ENCODE results near the gene RGS1. TPM values are rescaled to one million over a fixed set of nuclear protein-coding genes. Genes with fewer than 3 reads are reported as not detected.

Gene RGS1
- total and polyA plus RNA-seq, 9 donors, result 0.74 to 5.7 (median 2.9) TPM

- no peaks in the 10 kb centered on the region for H3K4me1 ChIP-seq (ENCODE audit: control insufficient read depth, insufficient read depth, low read length)
- H3K9me3 ChIP-seq (replicated peaks; ENCODE audit: control insufficient read depth, low read depth, low read length), result no peaks in the 10 kb centered on the region
- DNase-seq, result peak; percentile 77
- no peaks in the 10 kb centered on the region for H3K27me3 ChIP-seq (ENCODE audit: control insufficient read depth, insufficient read depth, low read length)
- no peak overlapping the region for H3K4me3 ChIP-seq (ENCODE audit: low read length)
- H3K36me3 ChIP-seq (ENCODE audit: control insufficient read depth, insufficient read depth, low read length), result no peaks in the 10 kb centered on the region
- no CpG with 5 or more reads among the region's 3 CpGs for WGBS (ENCODE audit: insufficient coverage)
- no peak overlapping the region for H3K27ac ChIP-seq (ENCODE audit: low read length)
Observed at GRCh38 chr1:192580351-192580962, 4.9 kb downstream of the RGS1 start.

GRCh38 chr1:192581131-192581927 lies 5.8 kb downstream of the RGS1 start:
- 86% methylated on average over 1 of the region's 4 CpGs for WGBS (ENCODE audit: insufficient coverage)
- no peak for DNase-seq
- Histone ChIP-seq H3K27ac (ENCODE audit: low read length) (no peak overlapping the region), H3K4me3 (ENCODE audit: low read length) (no peak overlapping the region), H3K4me1 (ENCODE audit: control insufficient read depth, insufficient read depth, low read length) (no peaks in the 10 kb centered on the region), H3K36me3 (ENCODE audit: control insufficient read depth, insufficient read depth, low read length) (no peaks in the 10 kb centered on the region), H3K27me3 (ENCODE audit: control insufficient read depth, insufficient read depth, low read length) (no peaks in the 10 kb centered on the region), H3K9me3 (replicated peaks; ENCODE audit: control insufficient read depth, low read depth, low read length) (no peaks in the 10 kb centered on the region)

GRCh38 chr1:192584866-192585265 lies 9.3 kb downstream of the RGS1 start:
- WGBS (ENCODE audit: insufficient coverage), result no CpG with 5 or more reads among the region's 1 CpG
- Histone ChIP-seq H3K4me1 (ENCODE audit: control insufficient read depth, insufficient read depth, low read length) (no peaks in the 10 kb centered on the region), H3K27ac (ENCODE audit: low read length) (no peak overlapping the region), H3K4me3 (ENCODE audit: low read length) (no peak overlapping the region), H3K9me3 (replicated peaks; ENCODE audit: control insufficient read depth, low read depth, low read length) (no peaks in the 10 kb centered on the region), H3K36me3 (ENCODE audit: control insufficient read depth, insufficient read depth, low read length) (no peaks in the 10 kb centered on the region), H3K27me3 (ENCODE audit: control insufficient read depth, insufficient read depth, low read length) (no peaks in the 10 kb centered on the region)
- no peak for DNase-seq

DNA sequence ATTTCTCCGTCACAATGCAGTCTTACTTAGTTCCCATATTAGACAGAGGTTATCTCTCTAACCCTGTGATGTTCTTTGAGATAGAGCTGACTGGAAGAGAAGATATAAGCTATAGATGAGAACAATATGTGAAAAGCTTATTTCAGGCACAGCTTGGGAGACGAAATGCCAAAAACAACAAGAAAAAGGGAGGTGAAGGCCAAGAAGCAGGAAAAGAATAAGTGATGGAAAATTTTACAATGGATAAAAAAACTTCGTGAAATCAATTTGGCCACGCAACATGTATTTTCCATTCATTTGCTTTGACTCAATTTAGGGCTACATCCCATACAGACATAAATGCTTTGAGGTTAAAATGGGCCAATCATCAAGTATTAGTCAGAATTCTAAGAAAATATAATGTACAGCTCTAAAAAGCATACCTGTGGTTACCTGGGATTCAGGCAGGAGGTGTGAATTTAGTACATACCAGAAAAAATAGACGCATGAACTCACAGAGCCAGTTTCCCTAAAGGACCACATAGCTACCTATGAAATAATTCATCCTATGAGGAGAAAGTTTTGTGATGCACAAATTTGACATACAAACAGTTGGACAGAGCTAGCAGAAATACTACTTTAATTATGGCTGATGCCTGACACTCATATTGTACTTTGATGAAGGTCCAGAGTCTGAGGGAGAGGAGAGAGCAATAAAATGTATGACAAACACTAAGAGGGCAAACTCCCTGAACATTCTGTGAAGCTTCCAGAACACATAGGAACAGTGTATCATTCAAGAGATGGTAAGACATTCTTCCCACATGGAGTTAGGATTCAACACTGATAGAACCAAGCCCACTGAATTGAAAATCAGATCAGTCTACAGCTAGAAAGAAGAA lies 12.1 kb downstream of the RGS1 start:
- WGBS (ENCODE audit: insufficient coverage), result no CpG with 5 or more reads among the region's 5 CpGs

GRCh38 chr1:192588546-192588945 lies 13.0 kb downstream of the RGS1 start:
- Histone ChIP-seq H3K9me3 (replicated peaks; ENCODE audit: control insufficient read depth, low read depth, low read length) (no peaks in the 10 kb centered on the region), H3K4me1 (ENCODE audit: control insufficient read depth, insufficient read depth, low read length) (no peaks in the 10 kb centered on the region), H3K27me3 (ENCODE audit: control insufficient read depth, insufficient read depth, low read length) (no peaks in the 10 kb centered on the region), H3K27ac (ENCODE audit: low read length) (no peak overlapping the region), H3K4me3 (ENCODE audit: low read length) (no peak overlapping the region), H3K36me3 (ENCODE audit: control insufficient read depth, insufficient read depth, low read length) (no peaks in the 10 kb centered on the region)
- no CpG with 5 or more reads among the region's 1 CpG for WGBS (ENCODE audit: insufficient coverage)
- no peak for DNase-seq

More for the DNA sequence above, 12.1 kb downstream of the RGS1 start:
- Histone ChIP-seq H3K27me3 (ENCODE audit: control insufficient read depth, insufficient read depth, low read length) (no peaks in the 10 kb centered on the region), H3K4me1 (ENCODE audit: control insufficient read depth, insufficient read depth, low read length) (no peaks in the 10 kb centered on the region), H3K36me3 (ENCODE audit: control insufficient read depth, insufficient read depth, low read length) (no peaks in the 10 kb centered on the region), H3K9me3 (replicated peaks; ENCODE audit: control insufficient read depth, low read depth, low read length) (no peaks in the 10 kb centered on the region), H3K27ac (ENCODE audit: low read length) (no peak overlapping the region), H3K4me3 (ENCODE audit: low read length) (no peak overlapping the region)
- DNase-seq, result peak; percentile 42

DNA sequence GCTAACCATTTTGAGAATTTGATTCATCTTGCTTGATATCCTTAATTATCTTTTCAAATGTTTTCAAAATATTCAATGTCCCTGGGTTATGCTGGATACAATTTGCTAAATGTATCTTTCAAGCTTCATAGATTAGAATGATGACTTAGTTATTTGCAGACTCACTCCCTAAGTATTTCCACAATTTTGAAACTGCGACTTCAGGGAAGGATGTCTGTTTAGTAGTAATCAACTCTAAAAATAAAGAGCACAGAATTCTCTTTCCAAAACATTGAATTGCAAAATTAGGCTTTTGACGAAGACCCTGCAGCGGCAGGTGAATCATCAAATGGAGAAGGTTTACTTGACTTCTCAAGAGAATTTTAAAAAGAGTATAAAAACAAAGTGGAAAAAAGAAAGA lies 14.2 kb downstream of the RGS1 start:
- Histone ChIP-seq H3K27ac (ENCODE audit: low read length) (no peak overlapping the region), H3K4me3 (ENCODE audit: low read length) (no peak overlapping the region), H3K9me3 (replicated peaks; ENCODE audit: control insufficient read depth, low read depth, low read length) (no peaks in the 10 kb centered on the region), H3K36me3 (ENCODE audit: control insufficient read depth, insufficient read depth, low read length) (no peaks in the 10 kb centered on the region), H3K27me3 (ENCODE audit: control insufficient read depth, insufficient read depth, low read length) (no peaks in the 10 kb centered on the region), H3K4me1 (ENCODE audit: control insufficient read depth, insufficient read depth, low read length) (no peaks in the 10 kb centered on the region)
- WGBS (ENCODE audit: insufficient coverage), result no CpG with 5 or more reads among the region's 3 CpGs
- DNase-seq, result no peak

- no peak overlapping the region for H3K4me3 ChIP-seq (ENCODE audit: low read length)
- H3K27ac ChIP-seq (ENCODE audit: low read length), result peak overlapping the region; percentile 21
- H3K4me1 ChIP-seq (ENCODE audit: control insufficient read depth, insufficient read depth, low read length), result no peaks in the 10 kb centered on the region
- no peaks in the 10 kb centered on the region for H3K9me3 ChIP-seq (replicated peaks; ENCODE audit: control insufficient read depth, low read depth, low read length)
- peak; percentile 58 for DNase-seq
- WGBS (ENCODE audit: insufficient coverage), result 40% methylated on average over 1 of the region's 4 CpGs
- H3K36me3 ChIP-seq (ENCODE audit: control insufficient read depth, insufficient read depth, low read length), result no peaks in the 10 kb centered on the region
- H3K27me3 ChIP-seq (ENCODE audit: control insufficient read depth, insufficient read depth, low read length), result no peaks in the 10 kb centered on the region
Observed at GRCh38 chr1:192592517-192592916, 16.9 kb downstream of the RGS1 start.

DNA sequence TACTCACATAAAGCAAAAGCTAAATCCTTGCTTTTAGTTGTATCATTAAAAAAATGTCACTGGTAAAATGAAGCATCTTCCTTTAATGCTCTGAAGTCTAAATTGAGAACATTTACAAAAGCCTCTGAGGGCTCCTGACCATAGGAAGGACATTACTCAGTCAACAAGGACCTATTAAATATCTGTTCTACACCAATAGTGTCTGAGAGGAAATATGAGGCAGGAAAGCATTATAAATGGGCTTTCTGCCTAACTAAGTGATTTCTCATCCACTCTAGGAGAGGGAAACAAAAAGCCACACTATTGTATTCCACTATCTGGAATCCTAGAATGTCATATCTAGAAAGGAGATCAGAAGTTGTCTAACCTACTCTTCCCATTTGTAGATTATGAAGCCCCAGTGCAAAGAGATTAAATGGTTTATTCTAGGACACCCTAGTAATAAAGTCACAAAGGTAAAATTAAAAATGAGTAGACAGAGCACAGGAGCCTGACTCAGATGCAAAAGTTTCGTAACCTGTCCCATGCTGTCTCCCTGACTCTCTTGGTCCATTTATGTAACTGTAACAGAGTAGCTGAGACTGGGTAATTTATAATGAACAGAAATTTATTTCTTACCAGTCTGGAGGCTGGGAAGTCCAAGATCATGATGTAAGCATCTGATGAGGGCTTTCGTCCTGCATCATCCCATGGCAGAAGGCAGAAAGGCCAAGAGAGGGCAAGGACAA lies 17.6 kb downstream of the RGS1 start:
- no peaks in the 10 kb centered on the region for H3K4me1 ChIP-seq (ENCODE audit: control insufficient read depth, insufficient read depth, low read length)
- no peak overlapping the region for H3K4me3 ChIP-seq (ENCODE audit: low read length)
- peak; percentile 19 for DNase-seq
- no peaks in the 10 kb centered on the region for H3K27me3 ChIP-seq (ENCODE audit: control insufficient read depth, insufficient read depth, low read length)
- H3K27ac ChIP-seq (ENCODE audit: low read length), result peak overlapping the region; percentile 21
- H3K36me3 ChIP-seq (ENCODE audit: control insufficient read depth, insufficient read depth, low read length), result no peaks in the 10 kb centered on the region
- WGBS (ENCODE audit: insufficient coverage), result 100% methylated on average over 1 of the region's 2 CpGs
- H3K9me3 ChIP-seq (replicated peaks; ENCODE audit: control insufficient read depth, low read depth, low read length), result no peaks in the 10 kb centered on the region

- H3K27me3 ChIP-seq (ENCODE audit: control insufficient read depth, insufficient read depth, low read length), result no peaks in the 10 kb centered on the region
- WGBS (ENCODE audit: insufficient coverage), result no CpG with 5 or more reads among the region's 3 CpGs
- H3K4me3 ChIP-seq (ENCODE audit: low read length), result no peak overlapping the region
- no peak overlapping the region for H3K27ac ChIP-seq (ENCODE audit: low read length)
- H3K4me1 ChIP-seq (ENCODE audit: control insufficient read depth, insufficient read depth, low read length), result no peaks in the 10 kb centered on the region
- no peaks in the 10 kb centered on the region for H3K9me3 ChIP-seq (replicated peaks; ENCODE audit: control insufficient read depth, low read depth, low read length)
- H3K36me3 ChIP-seq (ENCODE audit: control insufficient read depth, insufficient read depth, low read length), result no peaks in the 10 kb centered on the region
- DNase-seq, result no peak
Observed at GRCh38 chr1:192595299-192595698, 19.7 kb downstream of the RGS1 start.
